AG04450 (cell line): Measurements from ENCODE around the gene TFF1. TPM values are rescaled to one million over a fixed set of nuclear protein-coding genes. Genes with fewer than 3 reads are reported as not detected.

Source experiments
- CTCF ChIA-PET: fragments of 300-600, 350-600 bp; formaldehyde crosslinking; extraction: SDS; loops from one replicate; lab custom pipeline; 2022; ENCODE audit warnings: antibody characterized with exemption, inconsistent platforms; lab: Charles Lee
- POLR2A ChIA-PET: fragments of 350-600 bp; formaldehyde crosslinking; extraction: SDS; loops from one replicate; lab custom pipeline; 2021; ENCODE audit warnings: antibody characterized with exemption, inconsistent platforms; lab: Yijun Ruan, JAX
- DNase-seq: peaks from one replicate; pipeline ENCODE4 v3.0.0-alpha.2; 2011; ENCODE audit warnings: low read depth, low spot score
- H3K27ac ChIP-seq: one replicate; pipeline ENCODE4 v1.5.1; 2012; ENCODE audit warnings: low read depth, low read length, control low read depth
- H3K27me3 ChIP-seq: one replicate; pipeline ENCODE4 v1.6.0; 2012; ENCODE audit warnings: low read length; ENCODE audit not compliant: control insufficient read depth, insufficient read depth
- H3K4me3 ChIP-seq: 2 replicates; pipeline ENCODE4 v1.5.1; 2011; ENCODE audit warnings: mild to moderate bottlenecking, low read depth, low read length, control low read depth
- H3K9me3 ChIP-seq: 2 replicates; pipeline ENCODE4 v1.5.1; 2012; ENCODE audit warnings: low read length; ENCODE audit not compliant: control insufficient read depth, insufficient read depth
- polyA plus RNA-seq: library from polyadenylated mRNA; depleted of rRNA; stranded (reverse); fragments of >200 nt; gene quantifications from 2 replicates; pipeline ENCODE4 v1.2.3, GENCODE V29; 2011
- TF ChIP-seq, protein P1 (sequence below): IDR thresholded peaks from 2 replicates; pipeline ENCODE4 v1.5.1; 2011; ENCODE audit warnings: low read depth, low read length, control low read depth, inconsistent platforms

The TFF1 gene
- polyA plus RNA-seq, 1 experiment: not detected

DNA sequence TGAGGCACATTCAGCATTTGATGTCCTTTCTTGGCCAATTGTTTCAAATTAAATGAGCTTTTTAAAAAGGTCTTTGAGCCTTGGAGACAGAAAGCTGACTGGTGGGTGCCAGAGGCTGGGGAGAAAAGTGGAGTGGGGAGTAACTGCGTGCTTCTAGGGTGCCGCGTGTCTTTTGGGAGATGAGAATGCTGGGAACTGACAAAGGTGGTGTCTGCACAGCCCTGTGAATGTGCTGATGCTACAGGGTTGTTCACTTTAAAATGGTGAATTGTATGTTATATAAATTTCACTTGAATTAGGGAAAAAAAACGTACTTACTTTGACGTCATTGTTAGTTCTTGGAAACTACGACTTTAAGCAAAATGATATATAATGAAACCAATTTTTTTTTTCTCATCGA is 8.1 kb upstream of the TFF1 start:
- Histone ChIP-seq H3K27me3 (no peaks in the 10 kb centered on the region), H3K27ac (no peak overlapping the region), H3K9me3 (no peaks in the 10 kb centered on the region), H3K4me3 (no peak overlapping the region)
- ChIA-PET CTCF (no interaction called here), POLR2A (no interaction called here)
- DNase-seq: no peak
- TF ChIP-seq, protein P1, sequence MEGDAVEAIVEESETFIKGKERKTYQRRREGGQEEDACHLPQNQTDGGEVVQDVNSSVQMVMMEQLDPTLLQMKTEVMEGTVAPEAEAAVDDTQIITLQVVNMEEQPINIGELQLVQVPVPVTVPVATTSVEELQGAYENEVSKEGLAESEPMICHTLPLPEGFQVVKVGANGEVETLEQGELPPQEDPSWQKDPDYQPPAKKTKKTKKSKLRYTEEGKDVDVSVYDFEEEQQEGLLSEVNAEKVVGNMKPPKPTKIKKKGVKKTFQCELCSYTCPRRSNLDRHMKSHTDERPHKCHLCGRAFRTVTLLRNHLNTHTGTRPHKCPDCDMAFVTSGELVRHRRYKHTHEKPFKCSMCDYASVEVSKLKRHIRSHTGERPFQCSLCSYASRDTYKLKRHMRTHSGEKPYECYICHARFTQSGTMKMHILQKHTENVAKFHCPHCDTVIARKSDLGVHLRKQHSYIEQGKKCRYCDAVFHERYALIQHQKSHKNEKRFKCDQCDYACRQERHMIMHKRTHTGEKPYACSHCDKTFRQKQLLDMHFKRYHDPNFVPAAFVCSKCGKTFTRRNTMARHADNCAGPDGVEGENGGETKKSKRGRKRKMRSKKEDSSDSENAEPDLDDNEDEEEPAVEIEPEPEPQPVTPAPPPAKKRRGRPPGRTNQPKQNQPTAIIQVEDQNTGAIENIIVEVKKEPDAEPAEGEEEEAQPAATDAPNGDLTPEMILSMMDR: no peak

DNA sequence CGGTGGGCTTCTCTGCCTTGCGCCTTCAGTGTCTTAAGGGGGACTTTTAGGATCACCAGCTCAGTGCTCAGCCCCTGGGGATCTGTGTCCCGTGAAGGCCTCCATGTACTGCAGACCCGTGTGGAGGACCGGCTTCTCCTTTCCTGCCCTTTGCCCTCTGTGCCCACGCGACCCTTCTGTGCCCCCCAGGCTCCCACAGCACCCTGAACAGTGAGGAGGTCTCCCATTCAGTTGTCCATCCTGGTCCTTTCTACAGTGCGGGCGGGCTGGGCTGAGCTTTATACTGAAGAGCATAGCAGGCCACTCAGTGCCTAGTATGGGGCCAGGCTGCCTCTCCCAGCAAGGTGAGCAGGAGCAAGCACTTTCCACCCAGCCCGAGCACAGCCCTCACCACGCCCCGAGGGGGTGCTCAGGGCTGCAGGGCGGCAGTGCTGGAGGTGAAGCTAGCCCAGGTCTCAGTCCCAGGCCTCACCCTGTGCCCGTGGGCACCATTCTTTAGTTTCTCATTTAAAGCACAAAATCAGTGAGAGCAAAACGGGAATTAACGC is 7.6 kb upstream of the TFF1 start:
- TF ChIP-seq, protein P1: no peak
- DNase-seq: no peak
- H3K27me3 ChIP-seq: no peaks in the 10 kb centered on the region
- CTCF ChIA-PET: no interaction called here
- H3K4me3 ChIP-seq: no peak overlapping the region
- no peak overlapping the region for H3K27ac ChIP-seq
- POLR2A ChIA-PET: no interaction called here
- H3K9me3 ChIP-seq: no peaks in the 10 kb centered on the region

DNA sequence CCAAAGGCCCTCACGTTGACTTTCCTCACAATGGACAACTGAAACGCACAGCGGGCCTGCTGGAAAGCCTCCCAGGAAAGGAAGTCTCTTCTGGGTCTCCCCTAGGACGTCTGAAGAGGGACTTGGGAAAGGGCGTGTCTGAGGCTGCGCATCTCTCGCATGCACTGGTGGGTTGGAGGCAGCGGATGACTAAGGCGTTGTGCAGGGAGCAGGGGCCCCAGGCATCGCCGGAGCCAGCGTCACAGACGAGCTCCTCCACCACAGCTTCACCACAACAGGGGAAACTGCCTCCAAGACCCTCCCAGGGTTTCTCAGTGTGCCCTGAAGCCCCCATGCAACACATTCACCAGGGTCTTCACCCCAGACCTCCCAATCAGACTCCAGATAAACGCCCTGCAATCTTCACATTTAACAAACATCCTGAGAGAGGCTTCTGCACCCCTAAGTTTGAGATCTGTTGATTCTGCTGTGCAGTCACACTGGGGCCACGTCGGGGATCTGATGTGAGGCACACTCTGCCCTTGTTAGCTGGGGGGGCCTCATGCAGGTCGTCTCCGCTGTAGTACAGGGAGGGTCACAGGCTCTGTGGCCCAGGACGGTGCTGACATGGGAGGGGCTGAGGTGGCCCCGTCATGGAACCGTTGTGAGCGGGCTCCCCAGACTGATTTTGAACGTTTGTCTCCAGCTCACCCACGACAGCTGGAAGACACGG is 7.0 kb upstream of the TFF1 start:
- Histone ChIP-seq H3K27ac (no peak overlapping the region), H3K27me3 (no peaks in the 10 kb centered on the region), H3K4me3 (no peak overlapping the region), H3K9me3 (no peaks in the 10 kb centered on the region)
- ChIA-PET POLR2A (no interaction called here), CTCF (no interaction called here)
- TF ChIP-seq, protein P1: no peak
- no peak for DNase-seq

DNA sequence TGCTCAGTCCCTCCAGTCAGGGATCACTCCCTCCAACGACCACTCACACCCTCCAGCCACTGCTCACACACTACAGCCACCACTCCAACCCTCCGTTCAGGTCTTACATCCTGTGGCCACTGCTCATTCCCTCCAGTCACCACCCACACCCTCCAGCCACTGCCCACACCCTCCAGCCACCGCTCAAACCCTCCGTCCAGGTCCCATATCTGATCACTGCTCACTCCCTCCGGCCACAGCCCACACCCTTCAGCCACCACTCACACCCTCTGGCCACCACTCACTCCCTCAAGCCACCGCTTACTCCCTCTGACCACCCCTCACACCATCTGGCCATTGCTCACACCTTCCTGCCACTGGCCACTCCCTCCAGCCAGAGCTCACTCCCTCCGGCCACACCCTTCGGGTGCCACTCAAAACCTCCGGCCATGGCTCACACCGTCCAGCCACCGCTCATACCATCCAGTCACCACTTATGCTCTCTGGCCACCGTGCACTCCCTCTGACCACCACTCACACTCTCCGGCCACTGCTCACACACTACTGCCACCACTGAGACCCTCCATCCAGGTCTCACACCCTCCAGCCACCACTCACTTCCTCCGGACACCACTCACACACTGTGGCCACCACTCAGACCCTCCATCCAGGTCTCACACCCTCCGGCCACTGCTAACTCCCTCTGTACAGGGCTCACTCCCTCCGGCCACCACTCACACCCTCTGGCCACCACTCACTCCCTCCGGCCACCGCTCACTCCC is 4.7 kb upstream of the TFF1 start:
- no peak overlapping the region for H3K27ac ChIP-seq
- POLR2A ChIA-PET: no interaction called here
- no peak for DNase-seq
- no peaks in the 10 kb centered on the region for H3K27me3 ChIP-seq
- CTCF ChIA-PET: no interaction called here
- H3K4me3 ChIP-seq: no peak overlapping the region
- TF ChIP-seq, protein P1: no peak
- no peaks in the 10 kb centered on the region for H3K9me3 ChIP-seq

DNA sequence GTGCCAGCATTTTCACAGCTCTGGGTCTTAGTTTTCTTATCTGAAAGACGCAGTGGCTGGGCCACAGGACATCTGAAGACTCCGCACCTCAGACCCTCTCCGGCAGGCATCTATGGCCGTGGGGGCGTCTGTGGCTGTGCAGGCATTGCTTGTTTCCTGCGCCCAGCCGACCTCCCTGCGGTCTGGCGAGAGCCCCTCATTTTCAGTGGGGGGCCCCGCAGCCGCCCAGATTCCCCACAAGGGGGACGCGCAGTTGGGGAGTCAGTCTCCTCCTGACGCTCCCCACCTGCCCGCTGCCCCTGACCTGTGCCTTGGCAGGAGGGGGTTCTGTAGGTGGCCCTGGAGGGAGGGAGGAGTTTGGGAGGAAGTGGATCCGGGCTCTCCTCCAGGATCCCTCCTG is 3.5 kb upstream of the TFF1 start:
- no peak overlapping the region for H3K27ac ChIP-seq
- CTCF ChIA-PET: no interaction called here
- H3K27me3 ChIP-seq: no peaks in the 10 kb centered on the region
- no peak for DNase-seq
- TF ChIP-seq, protein P1: no peak
- no peaks in the 10 kb centered on the region; the same call in 1 of the 2 replicates for H3K9me3 ChIP-seq
- H3K4me3 ChIP-seq: no peak overlapping the region
- POLR2A ChIA-PET: no interaction called here
